Dendritic cell treated with granulocyte-macrophage colony-stimulating factor and Interleukin-4, amounts not matched to agents 40 ng/mL and 50 ng/mL, for 4 days (primary cell): ENCODE measurements around the gene ANXA10.

Experiments
- H3K27ac Mint-ChIP-seq: one replicate; pipeline ENCODE4 v1.8.0; 2022; ENCODE audit warnings: mild to moderate bottlenecking, mixed read lengths
- H3K27me3 Mint-ChIP-seq: one replicate; pipeline ENCODE4 v1.8.0; 2022; ENCODE audit warnings: mild to moderate bottlenecking, mixed read lengths
- H3K36me3 Mint-ChIP-seq: one replicate; pipeline ENCODE4 v1.8.0; 2022; ENCODE audit warnings: low read depth, mixed read lengths
- H3K4me1 Mint-ChIP-seq: one replicate; pipeline ENCODE4 v1.8.0; 2022; ENCODE audit warnings: low read depth, mixed read lengths
- H3K4me3 Mint-ChIP-seq: one replicate; pipeline ENCODE4 v1.8.0; 2022; ENCODE audit warnings: mild to moderate bottlenecking, moderate library complexity, mixed read lengths
- H3K9me3 Mint-ChIP-seq: one replicate; pipeline ENCODE4 v1.8.0; 2022; ENCODE audit warnings: mixed read lengths
- intact Hi-C: fragments of 100-400 bp; cut with micrococcal nuclease; formaldehyde crosslinking; loops from one replicate; pipeline ENCODE4 v1.15.0; 2022

The ANXA10 gene

DNA sequence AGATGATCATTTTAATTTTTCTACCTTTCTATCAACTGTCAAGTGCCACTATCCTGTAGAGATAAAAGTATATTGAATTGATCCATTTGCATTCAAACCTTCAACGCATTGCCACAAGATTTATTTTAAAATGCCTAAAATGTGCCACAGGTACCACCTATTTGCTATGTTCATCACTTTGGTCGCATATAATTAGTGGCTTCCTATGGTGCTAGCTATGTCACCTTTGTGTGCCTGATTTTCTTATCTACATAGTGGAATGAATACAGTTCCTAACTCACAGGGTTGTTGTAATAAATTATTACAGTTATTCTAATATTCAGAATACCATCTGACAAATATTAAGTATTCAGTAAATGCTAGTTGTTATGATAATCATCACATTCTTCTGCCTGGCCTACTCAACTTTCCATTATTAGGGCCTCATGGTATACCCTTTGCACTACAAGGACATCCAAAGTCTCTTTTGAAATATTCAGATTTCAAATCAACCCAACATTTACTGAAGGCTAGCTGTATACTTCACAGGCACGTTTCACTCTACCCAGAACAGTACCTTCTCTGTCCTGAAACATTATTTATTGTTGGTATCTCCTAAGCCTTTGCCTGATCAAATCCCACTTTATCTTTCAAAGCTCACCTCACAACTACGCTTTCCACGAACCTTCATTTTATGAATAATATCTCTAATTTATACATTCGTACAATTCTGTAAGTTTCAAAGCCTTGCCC, 62.4 kb downstream of the ANXA10 start:
- intact Hi-C loops: loop anchor here (10.0 kb wide), 1 partner anchor 1990 kb away; no protein-coding TSS in a partner anchor
- Mint-ChIP-seq H3K9me3 (no peaks in the 10 kb centered on the region), H3K27me3 (no peaks in the 10 kb centered on the region), H3K27ac (no peak overlapping the region), H3K4me3 (no peak overlapping the region), H3K36me3 (no peaks in the 10 kb centered on the region), H3K4me1 (no peaks in the 10 kb centered on the region)

DNA sequence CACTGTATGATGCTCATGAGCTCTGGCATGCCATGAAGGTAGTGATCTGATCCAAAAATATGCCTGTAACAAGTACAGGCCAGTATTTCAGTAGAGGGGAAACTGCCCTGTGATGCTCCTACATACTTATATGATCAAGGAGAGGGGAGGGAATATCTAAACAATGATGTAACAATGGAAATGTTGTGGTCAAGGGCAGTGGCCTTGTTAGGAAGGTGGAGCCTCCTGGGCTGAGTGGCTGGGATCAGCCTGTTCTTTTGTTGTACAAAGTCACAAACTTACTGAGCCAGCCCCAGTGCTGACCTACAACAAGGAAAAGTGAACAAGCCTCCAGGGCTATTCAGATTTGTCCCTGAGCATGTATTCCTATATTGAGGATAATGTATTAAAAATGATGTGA, 70.3 kb downstream of the ANXA10 start:
- H3K9me3 Mint-ChIP-seq: no peaks in the 10 kb centered on the region
- H3K36me3 Mint-ChIP-seq: no peaks in the 10 kb centered on the region
- no peak overlapping the region for H3K27ac Mint-ChIP-seq
- intact Hi-C loops: no loop called here
- no peak overlapping the region for H3K4me3 Mint-ChIP-seq
- H3K4me1 Mint-ChIP-seq: no peaks in the 10 kb centered on the region
- no peaks in the 10 kb centered on the region for H3K27me3 Mint-ChIP-seq

DNA sequence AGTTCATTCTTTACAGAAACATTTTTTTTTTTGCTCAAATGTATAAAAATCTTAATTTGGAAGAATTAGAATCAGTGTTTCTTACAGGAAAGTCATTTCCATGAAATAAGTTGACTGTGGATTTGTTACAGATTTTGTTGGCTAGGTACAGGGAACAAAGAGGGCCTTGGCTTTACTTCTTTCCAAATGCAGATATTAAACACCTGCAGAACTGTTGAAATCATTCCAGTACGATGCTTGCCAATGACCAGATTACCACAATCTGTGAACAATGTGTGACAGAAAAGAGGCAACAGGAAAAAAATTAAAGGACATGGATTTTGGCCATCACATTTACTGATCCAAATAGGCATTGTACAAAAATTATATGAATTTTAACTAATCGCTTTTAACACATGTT, 70.8 kb downstream of the ANXA10 start:
- Mint-ChIP-seq H3K4me3 (no peak overlapping the region), H3K9me3 (no peaks in the 10 kb centered on the region), H3K4me1 (no peaks in the 10 kb centered on the region), H3K36me3 (no peaks in the 10 kb centered on the region), H3K27ac (no peak overlapping the region), H3K27me3 (no peaks in the 10 kb centered on the region)
- intact Hi-C loops: no loop called here

DNA sequence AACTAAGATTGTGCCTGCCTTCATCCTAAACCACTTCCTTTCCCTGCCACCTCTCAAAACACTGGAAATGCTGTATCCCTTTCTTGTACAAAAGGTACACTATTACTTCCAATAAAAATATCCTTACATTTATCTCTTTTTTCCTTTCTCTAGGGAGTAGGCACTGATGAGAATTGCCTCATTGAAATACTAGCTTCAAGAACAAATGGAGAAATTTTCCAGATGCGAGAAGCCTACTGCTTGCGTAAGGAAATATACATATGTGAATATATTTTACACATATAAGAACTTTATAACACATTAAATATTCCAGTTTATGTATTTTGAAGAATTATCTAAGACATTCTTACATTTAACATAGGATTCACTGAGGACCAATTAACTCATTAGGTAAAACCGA, 71.7 kb downstream of the ANXA10 start:
- H3K9me3 Mint-ChIP-seq: no peaks in the 10 kb centered on the region
- intact Hi-C loops: no loop called here
- H3K27me3 Mint-ChIP-seq: no peaks in the 10 kb centered on the region
- H3K36me3 Mint-ChIP-seq: no peaks in the 10 kb centered on the region
- H3K4me3 Mint-ChIP-seq: no peak overlapping the region
- H3K27ac Mint-ChIP-seq: no peak overlapping the region
- H3K4me1 Mint-ChIP-seq: no peaks in the 10 kb centered on the region

DNA sequence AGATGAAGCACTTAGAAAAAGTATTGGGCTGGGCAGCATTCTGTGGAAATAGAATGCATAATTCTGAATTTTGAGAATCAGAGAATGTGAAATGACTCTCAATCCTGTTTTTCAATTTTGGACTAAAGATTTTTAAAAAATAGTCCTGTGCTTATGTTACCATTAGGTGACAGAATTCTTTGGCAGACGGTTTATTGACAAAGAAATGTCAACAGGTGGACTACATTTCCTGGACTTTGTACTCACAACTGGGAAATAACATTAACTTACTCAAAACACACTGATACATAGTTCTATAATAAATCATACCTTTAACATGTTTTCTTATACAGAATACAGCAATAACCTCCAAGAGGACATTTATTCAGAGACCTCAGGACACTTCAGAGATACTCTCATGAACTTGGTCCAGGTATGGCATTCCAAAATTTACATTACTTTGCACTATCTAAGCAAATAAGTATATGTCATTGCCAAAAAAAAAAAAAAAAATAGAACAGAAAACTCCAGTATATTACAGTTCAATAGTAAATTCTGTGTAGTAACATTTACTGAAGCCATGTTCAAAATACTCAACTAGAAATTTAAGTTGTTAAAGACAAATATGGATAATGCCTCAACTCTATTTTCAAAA, 72.7 kb downstream of the ANXA10 start:
- no peak overlapping the region for H3K4me3 Mint-ChIP-seq
- H3K36me3 Mint-ChIP-seq: no peaks in the 10 kb centered on the region
- H3K4me1 Mint-ChIP-seq: no peaks in the 10 kb centered on the region
- intact Hi-C loops: no loop called here
- H3K27ac Mint-ChIP-seq: no peak overlapping the region
- H3K27me3 Mint-ChIP-seq: no peaks in the 10 kb centered on the region
- H3K9me3 Mint-ChIP-seq: no peaks in the 10 kb centered on the region

DNA sequence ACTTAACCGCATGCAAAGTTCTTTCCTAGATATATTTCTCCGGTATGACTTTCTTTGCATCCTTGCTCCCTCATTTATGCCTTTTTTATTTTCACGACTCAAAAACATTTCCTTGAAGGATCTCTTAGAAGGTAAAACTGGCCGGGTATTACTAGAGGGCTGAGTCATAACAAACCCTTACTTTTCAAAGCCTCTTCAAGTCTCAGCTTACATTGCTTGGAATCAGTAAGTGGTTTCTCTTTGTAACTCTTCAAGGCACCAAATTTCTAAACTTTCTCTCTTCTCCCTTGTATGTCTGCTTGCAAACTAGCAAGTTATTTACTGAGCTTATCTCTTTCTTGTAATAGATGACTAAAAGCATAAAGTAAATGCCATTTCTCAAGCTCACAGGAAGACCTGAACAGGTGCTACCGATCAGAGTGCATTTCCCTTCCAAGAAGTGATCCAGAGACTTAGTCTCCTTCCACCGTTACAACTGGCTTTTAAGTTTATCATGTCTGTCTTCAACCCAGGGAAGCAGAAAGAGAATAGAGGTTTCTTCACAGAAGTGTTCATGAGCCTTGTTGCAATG, 75.5 kb downstream of the ANXA10 start:
- Mint-ChIP-seq H3K4me3 (no peak overlapping the region), H3K36me3 (no peaks in the 10 kb centered on the region), H3K27me3 (no peaks in the 10 kb centered on the region), H3K4me1 (no peaks in the 10 kb centered on the region), H3K9me3 (no peaks in the 10 kb centered on the region), H3K27ac (no peak overlapping the region)
- intact Hi-C loops: no loop called here

DNA sequence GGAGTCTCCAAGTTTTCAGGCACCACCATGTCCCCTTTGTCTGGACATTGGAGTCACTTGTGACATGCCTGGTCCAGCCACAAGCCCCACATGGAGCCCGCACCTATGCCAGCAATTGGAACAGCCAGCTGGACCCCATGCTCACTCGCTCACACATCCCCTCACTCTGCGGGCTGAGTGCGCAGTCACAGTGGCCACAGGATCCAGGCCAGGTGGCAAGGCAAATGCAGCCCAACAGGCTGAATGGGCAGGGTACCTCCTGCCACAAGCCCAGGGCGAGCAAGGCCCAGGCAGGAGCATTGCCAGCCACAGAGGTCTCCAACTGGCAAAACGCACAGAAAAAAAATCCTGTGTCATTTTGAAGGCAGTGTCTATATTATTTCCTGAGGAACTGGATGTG, 82.0 kb downstream of the ANXA10 start:
- intact Hi-C loops: no loop called here
- no peak overlapping the region for H3K4me3 Mint-ChIP-seq
- no peaks in the 10 kb centered on the region for H3K27me3 Mint-ChIP-seq
- H3K36me3 Mint-ChIP-seq: no peaks in the 10 kb centered on the region
- no peaks in the 10 kb centered on the region for H3K9me3 Mint-ChIP-seq
- no peak overlapping the region for H3K27ac Mint-ChIP-seq
- peaks cover 9% of the 10 kb centered on the region for H3K4me1 Mint-ChIP-seq

DNA sequence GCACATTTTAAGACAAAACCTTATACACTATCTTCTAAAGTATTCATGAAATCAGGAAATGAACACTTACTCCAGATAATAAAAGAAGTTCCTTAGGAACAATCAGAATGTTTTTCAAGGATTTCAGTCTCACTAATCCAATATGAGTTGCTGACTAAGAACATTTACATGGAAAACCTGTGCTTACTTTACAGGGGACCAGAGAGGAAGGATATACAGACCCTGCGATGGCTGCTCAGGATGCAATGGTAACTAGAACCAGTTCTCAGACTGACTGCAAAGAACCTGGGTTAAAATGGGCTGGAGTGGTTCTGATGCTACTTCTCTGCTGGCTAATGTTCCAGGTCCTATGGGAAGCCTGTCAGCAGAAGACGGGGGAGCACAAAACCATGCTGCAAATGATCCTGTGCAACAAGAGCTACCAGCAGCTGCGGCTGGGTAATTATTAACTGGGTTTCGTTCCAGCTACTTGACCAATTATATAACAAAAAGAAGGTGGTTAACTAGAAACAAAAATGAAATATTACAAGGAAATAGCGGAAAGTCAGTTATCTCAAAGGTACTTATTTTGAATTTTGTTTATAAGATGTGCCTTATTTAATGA, 85.3 kb downstream of the ANXA10 start:
- H3K9me3 Mint-ChIP-seq: no peaks in the 10 kb centered on the region
- peaks cover 9% of the 10 kb centered on the region for H3K4me1 Mint-ChIP-seq

DNA sequence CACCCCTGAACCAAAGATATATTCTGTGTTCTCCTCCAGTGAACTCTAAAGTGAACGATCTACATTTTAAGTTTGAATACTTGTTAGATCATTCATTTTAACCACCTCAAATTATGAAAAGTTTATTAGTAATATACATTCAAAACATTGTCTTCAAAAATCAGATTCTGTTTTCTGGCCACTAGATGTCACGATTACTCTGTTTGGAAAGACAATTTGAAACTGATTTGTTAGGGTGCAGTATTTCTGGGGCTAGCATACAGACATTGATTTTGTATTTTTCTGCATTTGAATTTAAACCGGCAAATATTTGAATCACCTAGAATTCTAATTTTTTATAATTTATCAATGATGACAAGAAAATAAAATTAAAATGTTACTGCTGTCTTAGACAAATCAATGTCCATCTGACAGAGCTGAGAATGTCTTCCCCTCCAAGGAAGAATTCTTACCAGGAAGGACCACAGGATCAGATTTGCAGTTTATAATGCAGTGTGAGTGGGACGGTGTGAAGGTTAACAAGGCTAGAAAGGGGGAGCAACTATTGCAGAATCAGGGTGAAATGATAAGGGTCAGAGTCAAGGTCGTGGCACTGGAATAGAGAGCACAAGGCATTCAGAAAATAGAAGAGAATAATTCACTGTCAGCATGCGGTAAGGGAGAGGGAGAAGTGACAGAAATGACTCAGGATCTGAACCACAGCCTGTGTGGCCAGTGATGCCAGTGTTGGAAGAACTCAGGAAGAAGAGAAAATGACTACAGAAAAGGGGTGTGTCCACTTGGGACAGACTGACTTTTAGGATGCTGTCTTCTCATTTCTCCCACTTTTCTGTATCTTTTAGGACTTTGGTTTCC, 91.6 kb downstream of the ANXA10 start:
- intact Hi-C loops: loop anchor here (10.0 kb wide), 3 partner anchors 211 to 741 kb away; no protein-coding TSS in a partner anchor

More for the DNA sequence above, 85.3 kb downstream of the ANXA10 start:
- H3K27me3 Mint-ChIP-seq: no peaks in the 10 kb centered on the region
- H3K36me3 Mint-ChIP-seq: no peaks in the 10 kb centered on the region
- intact Hi-C loops: no loop called here
- no peak overlapping the region for H3K4me3 Mint-ChIP-seq
- no peak overlapping the region for H3K27ac Mint-ChIP-seq

DNA sequence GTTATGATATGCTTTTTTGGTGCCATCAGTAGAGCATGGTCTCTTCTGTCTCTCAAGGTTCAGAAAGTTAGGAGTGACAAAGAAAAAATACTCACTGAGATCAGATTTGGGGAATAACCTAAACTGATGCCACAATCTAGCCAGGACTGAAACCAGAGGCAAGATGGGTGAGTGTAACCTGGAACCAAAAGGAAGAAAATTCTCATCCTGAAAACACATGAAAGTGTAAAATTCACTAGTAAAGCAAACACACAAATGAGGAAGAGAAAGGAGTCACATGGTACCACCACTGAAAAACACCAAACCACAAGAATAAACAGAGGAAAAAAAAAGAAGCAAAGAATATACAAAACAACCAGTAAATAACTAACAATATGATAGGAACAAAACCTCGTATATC, 96.4 kb downstream of the ANXA10 start:
- Mint-ChIP-seq H3K4me3 (no peak overlapping the region), H3K4me1 (peaks cover 13% of the 10 kb centered on the region), H3K27ac (no peak overlapping the region), H3K9me3 (peaks cover 8% of the 10 kb centered on the region), H3K36me3 (no peaks in the 10 kb centered on the region), H3K27me3 (no peaks in the 10 kb centered on the region)
- intact Hi-C loops: loop anchor here (10.0 kb wide), 3 partner anchors 206 to 736 kb away; no protein-coding TSS in a partner anchor

More for the DNA sequence above, 91.6 kb downstream of the ANXA10 start:
- H3K27me3 Mint-ChIP-seq: no peaks in the 10 kb centered on the region
- no peak overlapping the region for H3K4me3 Mint-ChIP-seq
- peaks cover 11% of the 10 kb centered on the region for H3K4me1 Mint-ChIP-seq
- H3K36me3 Mint-ChIP-seq: no peaks in the 10 kb centered on the region
- no peaks in the 10 kb centered on the region for H3K9me3 Mint-ChIP-seq
- no peak overlapping the region for H3K27ac Mint-ChIP-seq

DNA sequence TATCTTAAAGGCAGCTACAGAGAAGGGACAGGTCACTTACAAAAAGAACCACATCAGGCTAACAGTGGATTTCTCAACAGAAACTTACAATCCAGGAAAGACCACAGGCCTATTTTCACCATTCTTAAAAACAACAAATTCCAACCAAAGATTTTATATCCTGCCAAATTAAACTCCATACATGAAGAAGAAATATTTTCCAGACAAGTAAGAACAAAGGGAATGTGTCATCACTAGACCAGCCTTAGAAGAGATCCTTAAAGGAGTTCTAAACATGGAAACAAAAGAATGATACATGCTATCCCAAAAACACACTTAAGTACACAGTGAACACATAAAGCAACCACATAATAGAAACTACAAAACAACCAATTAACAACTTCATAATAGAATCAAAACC, 105.6 kb downstream of the ANXA10 start:
- Mint-ChIP-seq H3K4me3 (no peak overlapping the region), H3K27ac (no peak overlapping the region), H3K36me3 (no peaks in the 10 kb centered on the region), H3K27me3 (no peaks in the 10 kb centered on the region), H3K9me3 (peaks cover 13% of the 10 kb centered on the region), H3K4me1 (no peaks in the 10 kb centered on the region)
- intact Hi-C loops: no loop called here

DNA sequence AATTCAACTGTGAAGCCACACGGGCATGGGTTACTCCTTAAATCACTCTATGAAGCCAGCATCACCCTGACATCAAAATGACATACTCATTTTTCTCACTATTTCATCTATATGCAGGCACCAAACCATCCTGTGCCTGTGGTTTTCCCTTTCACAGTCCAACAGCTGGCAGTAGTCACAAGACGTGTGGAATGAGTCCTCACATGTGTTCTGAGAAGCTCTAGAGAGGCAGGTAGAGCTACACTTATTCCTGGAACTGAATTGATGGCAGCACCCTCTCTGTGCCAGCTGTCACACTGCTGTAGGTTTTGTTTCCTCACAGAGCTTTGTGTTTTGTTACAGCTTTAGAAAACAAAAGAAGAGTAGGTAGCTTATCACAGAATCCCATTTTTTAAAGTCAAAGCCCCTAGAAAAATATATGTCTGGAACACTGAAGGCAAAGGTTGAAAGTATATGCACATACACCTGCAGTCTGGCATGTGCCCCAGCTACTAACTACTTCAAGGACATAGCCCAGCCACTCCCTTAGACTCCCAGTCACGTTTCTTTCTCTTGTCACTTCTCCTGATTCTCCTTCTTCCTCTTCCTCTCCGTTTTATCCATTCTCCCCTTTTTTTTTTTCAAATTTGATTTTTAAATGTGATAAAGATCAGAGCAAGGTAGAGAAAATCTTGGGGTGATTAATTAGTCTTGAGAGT, 107.1 kb downstream of the ANXA10 start:
- Mint-ChIP-seq H3K27ac (no peak overlapping the region), H3K9me3 (peaks cover 22% of the 10 kb centered on the region), H3K4me3 (no peak overlapping the region), H3K27me3 (no peaks in the 10 kb centered on the region), H3K4me1 (no peaks in the 10 kb centered on the region), H3K36me3 (no peaks in the 10 kb centered on the region)
- intact Hi-C loops: no loop called here

DNA sequence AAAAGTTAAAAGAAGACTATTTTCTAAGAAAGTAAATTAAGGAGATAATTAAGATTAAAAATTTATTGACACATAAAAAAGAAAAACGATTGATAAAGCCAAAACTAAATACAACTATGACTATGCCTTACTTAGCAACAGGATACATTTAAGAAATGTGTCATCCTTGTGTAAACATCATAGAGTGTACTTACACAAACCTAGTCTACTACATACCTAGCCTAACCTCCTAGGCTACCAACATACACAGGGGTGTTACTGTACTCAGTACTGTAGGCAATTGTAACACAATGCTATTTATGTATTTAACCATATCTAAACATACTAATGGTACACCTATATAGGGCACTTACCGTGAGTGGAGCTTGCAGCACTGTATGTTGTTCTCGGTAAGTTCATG, 108.3 kb downstream of the ANXA10 start:
- Mint-ChIP-seq H3K27ac (no peak overlapping the region), H3K4me3 (no peak overlapping the region), H3K36me3 (no peaks in the 10 kb centered on the region), H3K9me3 (peaks cover 34% of the 10 kb centered on the region), H3K27me3 (no peaks in the 10 kb centered on the region), H3K4me1 (no peaks in the 10 kb centered on the region)
- intact Hi-C loops: no loop called here
